GM18526 (cell line): ENCODE results near the gene TIPARP.

Source experiments
- POLR2A ChIP-seq: IDR thresholded peaks from 3 replicates; pipeline ENCODE4 v1.6.1; 2011; ENCODE audit not compliant: insufficient read length; ENCODE audit errors: extremely low read depth

The TIPARP gene

DNA sequence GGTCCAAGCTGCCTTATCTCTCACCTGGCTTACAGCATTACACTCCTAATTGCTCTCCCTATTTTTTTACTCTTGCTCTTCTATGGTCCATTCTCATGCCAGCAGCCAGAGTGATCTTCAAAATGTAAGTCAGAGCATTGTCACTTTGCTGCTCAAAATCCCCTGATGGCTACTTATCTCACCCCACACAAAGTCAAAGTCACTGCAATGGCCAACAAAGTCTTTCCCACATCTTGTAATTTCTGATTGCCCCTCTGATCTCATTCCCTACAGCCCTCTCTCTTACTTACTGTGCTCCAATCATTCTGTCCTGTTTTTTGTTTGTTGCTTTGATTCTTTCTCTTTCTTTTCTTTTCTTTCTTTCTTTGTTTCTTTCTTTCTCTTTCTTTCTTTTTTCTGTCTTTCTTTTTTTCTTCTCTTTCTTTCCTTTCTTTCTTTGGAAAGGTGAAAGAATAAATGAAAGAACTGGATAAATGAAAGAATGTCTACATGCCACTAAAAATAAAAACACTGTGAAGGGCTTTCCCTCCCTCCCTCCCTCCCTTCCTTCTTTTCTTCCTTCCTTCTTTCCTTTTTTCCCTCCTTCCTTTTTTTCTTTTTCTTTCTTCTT lies 34.9 kb upstream of the TIPARP start:
- no peak for TF ChIP-seq POLR2A

DNA sequence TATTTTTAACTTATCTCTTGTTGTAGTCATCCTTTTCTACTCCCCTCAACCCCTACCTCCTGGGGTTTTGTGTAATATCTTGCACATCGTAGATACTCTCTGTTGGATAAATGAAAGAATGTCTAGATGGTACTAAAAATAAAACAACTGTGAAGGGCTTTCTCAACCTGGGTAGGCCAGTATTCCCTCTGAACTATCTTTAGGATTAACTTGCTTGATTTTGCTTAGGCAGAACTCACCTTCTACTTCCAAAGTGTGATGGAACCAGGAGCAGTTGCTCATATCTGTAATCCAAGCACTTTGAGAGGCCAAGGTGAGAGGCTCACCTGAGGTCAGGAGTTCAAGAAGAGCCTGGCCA lies 32.8 kb upstream of the TIPARP start:
- no peak for TF ChIP-seq POLR2A

DNA sequence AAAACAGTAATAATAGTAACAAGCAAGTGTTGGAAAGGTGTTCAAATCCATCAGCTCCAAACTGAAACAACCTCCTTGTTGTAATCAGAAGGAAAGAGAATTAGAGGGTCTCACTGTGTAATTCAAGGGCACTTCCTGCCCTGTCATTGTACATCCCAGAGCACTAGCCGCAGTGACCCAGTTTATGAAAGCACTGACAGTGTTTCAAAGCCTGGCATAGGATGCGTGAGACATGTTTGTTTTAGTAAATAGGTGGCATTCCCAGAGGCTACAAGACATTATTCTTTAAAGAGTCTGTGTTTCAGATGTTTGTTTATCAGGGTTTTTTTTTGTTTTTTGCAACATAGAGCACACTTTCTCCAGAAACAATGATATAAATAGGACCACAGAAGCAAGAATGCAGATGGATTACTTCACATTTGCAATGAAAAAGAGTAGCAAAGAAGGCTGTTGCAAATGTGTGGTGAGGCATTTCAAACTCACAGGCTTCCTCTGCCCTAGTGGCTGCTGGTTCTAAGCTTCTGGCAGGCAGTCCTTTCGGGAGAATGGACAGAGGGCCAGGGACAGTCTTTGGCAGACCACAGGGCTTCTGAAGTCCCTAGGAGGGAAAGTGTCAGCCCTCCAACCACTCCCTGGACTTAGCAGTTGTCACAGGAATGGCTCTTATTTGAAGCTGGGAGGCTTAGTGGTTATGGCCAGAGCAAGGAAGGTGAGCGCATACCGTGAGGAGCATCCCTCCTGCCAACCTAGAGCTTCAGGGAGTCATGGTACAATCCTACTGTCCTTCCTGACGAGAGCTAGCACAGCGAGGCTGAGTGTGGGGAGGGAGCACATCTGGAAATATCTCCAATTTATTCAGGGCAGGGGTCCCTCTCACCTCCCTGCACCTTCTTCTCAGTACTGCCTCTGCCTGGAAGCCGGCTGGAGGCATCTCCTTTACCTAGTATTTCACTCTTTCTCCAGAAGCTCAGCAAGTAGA lies 31.4 kb upstream of the TIPARP start:
- no peak for TF ChIP-seq POLR2A

DNA sequence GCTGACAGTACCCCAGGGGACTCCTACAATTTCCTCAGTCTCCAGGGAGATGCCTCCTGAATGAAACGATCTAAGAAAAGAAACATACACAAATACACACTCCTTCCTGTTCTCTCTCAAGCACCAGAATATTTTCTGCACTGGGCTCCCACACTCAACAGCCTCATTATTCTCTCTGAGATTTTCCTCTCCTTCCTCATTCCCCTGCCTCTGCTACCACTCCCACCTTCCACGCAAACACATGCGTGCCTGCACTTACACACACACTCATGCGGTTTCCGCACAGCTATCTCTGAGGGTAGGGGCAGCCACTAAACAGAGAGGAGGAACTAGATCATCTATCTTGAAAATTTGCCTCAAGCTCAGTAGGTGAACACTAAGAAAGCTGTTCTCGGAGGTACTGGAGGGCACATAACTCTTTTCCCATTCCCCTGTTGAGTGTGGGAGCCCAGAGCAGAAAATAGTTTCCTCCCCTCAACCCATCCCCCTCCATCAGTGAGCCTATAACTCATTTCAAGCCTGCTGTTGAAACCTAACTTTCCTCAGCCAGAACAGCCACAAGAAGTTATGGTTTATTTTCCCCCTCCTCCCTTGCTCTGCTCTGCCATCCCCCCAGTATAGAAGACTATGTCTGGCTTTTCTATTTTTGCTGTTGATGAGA lies 30.5 kb upstream of the TIPARP start:
- no peak for TF ChIP-seq POLR2A

DNA sequence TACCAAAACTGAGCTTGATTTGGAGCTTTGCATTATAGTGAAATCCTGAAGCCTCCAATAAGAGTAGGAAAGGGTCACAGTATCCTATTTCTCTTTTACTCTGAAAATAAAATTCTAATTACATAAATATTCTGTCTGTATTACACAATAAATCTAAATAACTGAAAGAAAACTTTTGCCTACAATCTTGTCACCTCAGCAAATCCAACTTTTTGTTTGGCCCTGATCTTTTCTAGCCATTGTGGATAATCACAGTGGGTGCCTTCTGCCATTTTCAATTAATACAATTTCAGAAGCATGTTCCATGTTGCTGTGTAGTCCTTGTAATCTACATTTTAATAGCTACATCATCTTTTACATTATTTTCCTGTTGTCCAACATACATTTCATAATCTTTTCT lies 29.4 kb upstream of the TIPARP start:
- no peak for TF ChIP-seq POLR2A

DNA sequence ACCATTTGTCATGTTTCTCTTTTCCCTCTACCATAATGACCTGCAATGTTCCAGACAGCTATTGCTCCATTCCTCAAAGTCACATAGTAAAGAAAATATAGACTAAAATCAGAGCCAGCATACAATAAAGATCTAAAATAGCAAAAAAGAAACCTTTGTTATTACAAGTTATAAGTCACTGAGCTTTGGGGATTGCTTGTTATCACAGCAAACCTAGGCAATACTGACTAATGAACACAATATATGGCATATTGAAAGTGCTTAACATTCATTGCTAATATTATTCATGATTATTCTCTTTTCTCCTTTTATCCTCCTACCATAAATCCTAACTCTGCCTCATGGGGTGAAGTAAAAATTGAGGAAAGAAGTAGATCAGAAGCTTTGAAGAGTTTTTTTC lies 27.4 kb upstream of the TIPARP start:
- TF ChIP-seq POLR2A, result no peak

DNA sequence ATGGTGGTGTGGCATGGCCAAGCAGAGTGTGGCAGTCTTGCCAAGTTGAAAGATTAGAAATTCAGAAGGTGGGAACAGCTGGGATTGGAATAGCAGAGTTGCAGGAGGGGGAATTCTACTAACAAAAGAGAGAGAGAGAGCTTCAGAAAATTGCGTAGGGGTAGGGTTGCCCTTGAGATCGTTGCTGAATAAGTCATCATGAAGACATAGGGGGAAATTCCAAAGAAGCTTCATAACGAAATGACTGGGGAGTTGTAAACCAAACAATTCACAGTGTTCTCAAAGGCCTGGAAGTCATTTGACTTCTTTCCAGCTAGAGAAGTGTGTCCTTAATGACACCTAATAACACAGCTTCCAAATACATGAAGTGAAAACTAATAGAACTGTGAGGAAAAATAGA lies 26.3 kb upstream of the TIPARP start:
- no peak for TF ChIP-seq POLR2A

DNA sequence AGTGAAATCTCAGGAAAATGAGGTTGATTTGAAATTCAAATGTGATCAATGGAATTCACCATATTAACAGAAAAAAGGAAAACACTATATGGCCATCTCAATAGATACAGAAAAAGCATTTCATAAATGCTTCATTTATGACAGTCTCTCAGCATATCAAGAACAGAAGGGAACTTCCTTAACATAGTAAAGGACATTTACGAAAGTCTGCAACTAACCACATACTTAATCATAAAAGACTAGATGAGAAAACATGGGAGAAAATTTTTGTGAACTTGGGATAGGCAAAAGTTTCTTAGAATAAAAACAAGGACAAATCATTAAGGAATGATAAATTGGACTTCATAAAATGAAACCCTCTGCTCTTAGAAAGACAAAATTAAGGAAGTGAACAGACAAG lies 24.7 kb upstream of the TIPARP start:
- no peak for TF ChIP-seq POLR2A

DNA sequence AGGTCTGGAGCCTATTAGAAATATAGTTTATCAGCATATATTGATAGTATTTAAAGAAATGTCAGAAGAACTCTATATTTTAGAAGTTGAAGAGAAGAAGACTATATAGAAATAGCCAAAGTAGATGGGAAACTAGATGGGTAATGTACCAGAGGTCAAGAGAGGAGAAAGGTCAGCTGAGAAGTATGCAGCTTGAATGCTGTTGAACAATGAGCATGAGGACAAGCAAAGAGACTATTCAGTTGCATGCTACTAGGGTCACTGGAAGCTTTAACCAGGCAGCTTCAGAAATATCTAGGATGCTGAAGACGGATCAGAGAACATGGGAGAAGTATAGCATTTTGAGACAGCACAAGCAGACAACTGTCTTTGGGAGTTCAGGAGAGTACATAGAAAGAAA lies 19.6 kb upstream of the TIPARP start:
- TF ChIP-seq POLR2A, result no peak

DNA sequence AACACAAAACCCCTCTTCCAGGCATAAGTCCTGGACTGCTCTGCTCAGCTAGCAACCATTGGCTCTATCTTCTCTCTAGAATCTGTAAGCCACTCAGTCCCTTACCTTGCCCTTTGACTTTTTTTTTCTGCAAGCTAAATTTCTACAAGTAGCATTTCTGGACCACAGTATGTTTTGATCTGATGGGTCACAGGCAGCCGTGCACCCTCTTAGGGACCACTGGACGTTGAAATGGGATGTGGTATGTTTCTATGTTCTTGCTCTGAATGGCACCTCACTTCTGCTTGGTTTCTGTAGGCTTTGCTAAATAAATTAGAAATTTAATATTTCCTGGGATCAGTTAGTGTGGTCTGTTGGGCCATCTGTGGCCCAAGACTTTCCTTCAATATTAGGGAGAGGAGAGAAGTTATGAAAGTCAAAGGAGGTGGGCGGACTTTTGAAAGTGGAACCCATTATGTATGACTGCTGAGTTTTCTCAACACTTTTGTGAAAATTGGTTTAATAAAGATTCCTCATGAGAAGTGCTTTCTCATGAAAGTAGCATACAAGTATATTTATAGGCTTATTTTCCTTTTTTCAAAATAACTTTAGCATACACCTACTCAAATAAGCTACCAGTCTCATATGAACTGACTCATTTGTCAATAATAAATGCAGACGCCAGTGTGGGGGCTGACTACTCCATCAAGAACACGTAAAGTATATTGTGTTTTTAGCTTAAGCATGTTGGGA lies 18.4 kb upstream of the TIPARP start:
- TF ChIP-seq POLR2A, result no peak

DNA sequence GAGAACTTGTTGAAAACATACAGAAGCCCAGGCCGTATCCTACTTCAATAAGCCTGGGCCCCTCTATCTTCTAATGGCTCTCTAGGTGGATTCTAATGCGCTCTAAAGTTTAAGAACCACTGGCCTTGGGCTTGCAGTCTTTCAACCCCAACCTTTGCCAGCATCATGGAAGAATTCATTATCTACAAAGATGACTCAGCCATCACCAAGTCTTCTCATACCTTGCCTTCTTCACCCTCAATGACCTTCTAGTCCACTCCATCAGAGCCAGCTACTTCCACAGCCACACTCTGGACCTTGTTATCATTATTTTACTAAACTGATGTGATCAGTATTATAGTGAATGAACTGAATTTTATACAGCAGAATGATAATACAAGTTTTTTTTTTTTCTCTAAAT lies 16.9 kb upstream of the TIPARP start:
- no peak for TF ChIP-seq POLR2A

DNA sequence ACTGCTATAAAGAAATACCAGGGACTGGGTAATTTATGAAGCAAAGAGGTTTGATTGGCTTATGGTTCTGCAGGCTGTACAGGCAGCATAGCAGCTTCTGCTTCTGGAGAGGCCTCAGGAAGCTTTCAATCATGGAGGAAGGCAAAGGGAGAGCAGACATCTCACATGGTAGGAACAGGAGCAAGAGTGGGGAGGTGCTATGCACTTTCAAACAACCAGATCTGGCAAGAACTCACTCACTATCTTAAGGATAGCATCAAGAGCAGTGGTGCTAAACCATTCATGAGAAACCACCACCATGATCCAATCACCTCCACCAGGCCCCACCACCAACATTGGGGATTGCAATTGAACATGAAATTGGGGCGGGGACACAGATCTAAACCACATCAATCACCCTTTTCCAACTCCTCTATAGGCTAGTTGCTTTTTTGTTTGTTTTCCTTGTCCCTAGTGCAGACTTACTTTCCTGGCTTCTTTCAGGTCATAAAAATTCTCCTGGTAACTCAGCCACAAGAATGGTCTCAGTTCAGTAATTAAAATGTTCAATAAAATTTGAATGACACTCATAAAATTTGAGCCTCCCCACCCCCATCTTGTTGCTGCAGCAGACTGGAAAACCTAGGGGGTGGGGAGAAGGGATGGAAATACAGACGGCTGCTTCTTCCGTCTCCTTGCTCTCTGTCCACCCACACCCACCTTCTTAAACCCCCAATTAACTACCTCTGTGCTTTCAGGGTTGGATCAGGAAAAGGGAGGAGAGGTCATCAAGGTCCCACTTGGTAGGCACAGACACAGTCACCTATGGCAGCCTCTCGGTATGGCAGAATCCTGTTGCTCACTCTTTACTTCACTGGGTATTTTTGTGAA lies 16.3 kb upstream of the TIPARP start:
- TF ChIP-seq POLR2A, result no peak

DNA sequence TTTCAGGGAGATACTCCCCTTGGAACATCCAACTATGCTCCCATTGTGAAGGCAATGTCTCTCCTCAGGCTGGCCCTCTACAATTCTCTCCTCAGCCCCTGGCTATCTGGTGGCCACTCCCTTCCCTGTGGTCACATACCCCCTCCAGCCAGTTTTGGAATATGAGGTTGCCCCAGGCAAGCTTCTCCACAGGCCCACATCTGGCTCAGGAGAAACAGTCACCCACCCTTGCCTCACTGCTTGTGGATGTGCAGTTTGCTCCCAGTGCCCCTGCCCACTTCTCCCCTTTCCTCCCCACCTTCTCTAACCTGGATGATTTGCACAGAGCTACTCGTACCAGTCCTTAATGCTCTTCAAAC lies 15.7 kb upstream of the TIPARP start:
- no peak for TF ChIP-seq POLR2A

DNA sequence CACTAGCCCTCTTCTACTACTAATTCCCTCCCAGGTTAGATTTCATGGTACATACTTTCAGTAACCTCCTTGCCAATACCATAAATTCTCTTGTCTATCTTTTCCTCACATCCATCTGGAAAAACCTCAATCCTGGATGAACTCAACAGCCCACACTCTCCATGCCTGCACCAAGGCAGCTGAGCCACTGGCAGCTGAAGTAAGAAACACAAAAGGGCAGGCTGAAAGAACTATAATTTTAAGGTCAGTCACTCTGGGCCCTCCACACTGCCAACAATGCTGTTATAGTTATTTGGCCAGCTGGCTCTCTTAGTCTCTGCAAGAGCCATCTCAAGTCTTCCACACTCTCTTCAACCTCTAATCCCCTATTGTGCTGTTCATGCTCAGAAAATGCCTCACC lies 15.1 kb upstream of the TIPARP start:
- TF ChIP-seq POLR2A, result no peak

DNA sequence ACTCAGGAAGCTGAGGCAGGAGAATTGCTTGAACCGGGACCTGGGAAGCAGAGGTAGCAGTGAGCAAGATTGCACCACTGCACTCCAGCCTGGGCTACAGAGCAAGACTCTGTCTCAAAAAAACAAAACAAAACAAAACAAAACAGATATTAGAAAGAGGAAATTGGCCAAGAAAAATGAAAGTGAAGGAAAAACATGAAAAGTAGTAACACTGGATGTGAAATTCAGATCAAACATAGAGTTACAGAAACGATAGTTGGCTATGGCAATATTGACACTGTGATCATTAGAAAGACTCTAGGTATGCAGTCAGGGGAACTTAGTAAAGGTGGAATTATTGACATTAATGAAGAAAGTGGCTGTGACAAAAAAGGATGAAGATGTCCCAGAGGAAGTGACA lies 13.2 kb upstream of the TIPARP start:
- TF ChIP-seq POLR2A, result no peak
